OCI-LY3 (cell line): ENCODE results near the gene AMIGO2.
"Not testable (repeated sequence)": the region's sequence is repeated elsewhere in the genome, so short reads cannot be mapped to it uniquely, and the experiment has no call there.

ENCODE experiments used
- H2AFZ ChIP-seq: fragments of 200-600, 300-600 bp; shearing (Covaris generic); 2 replicates; pipeline ENCODE4 v1.6.0; 2014; ENCODE audit warnings: antibody characterized with exemption, low read depth, low read length
- H3K27ac ChIP-seq: fragments of 200-600, 300-600 bp; sonication (generic); 2 replicates; pipeline ENCODE4 v1.5.1; 2014; ENCODE audit warnings: mild to moderate bottlenecking, low read length, moderate library complexity, mixed read lengths
- H3K27me3 ChIP-seq: fragments of 200-600, 300-600 bp; sonication (generic); 2 replicates; pipeline ENCODE4 v1.6.1; 2014; ENCODE audit warnings: low read depth, low read length, mixed read lengths
- H3K36me3 ChIP-seq: fragments of 200-600, 300-600 bp; sonication (generic); replicated peaks from 2 replicates; pipeline ENCODE3; 2014; ENCODE audit warnings: low read depth, low read length, mixed read lengths
- H3K4me1 ChIP-seq: fragments of 300-600, 200-600 bp; sonication (generic); 2 replicates; pipeline ENCODE4 v1.6.1; 2014; ENCODE audit warnings: low read length, mixed read lengths
- H3K4me2 ChIP-seq: fragments of 200-600, 300-600 bp; sonication (generic); 2 replicates; pipeline ENCODE4 v1.6.1; 2014; ENCODE audit warnings: low read length, mixed read lengths
- H3K4me3 ChIP-seq: fragments of 300-600, 200-600 bp; sonication (generic); 2 replicates; pipeline ENCODE4 v1.5.1; 2014; ENCODE audit warnings: antibody characterized with exemption, mild to moderate bottlenecking, low read length, moderate library complexity
- H3K79me2 ChIP-seq: fragments of 300-600, 200-600 bp; shearing (Covaris generic); 2 replicates; pipeline ENCODE4 v1.6.1; 2014; ENCODE audit warnings: mild to moderate bottlenecking, low read length, mixed read lengths
- H3K9ac ChIP-seq: fragments of 300-600, 200-600 bp; shearing (Covaris generic); 2 replicates; pipeline ENCODE4 v1.6.0; 2014; ENCODE audit warnings: mild to moderate bottlenecking, low read length, moderate library complexity
- H3K9me3 ChIP-seq: fragments of 200-600, 300-600 bp; shearing (Covaris generic); 2 replicates; pipeline ENCODE4 v1.6.1; 2014; ENCODE audit warnings: low read length, mixed read lengths; ENCODE audit not compliant: insufficient read depth
- H4K20me1 ChIP-seq: fragments of 200-600, 300-600 bp; sonication (generic); 2 replicates; pipeline ENCODE4 v1.6.1; 2016; ENCODE audit warnings: low read length, mixed read lengths; ENCODE audit not compliant: insufficient read depth
- EZH2phosphoT487 ChIP-seq: fragments of 200-600 bp; shearing (Covaris generic); IDR thresholded peaks from 2 replicates; pipeline ENCODE4 v1.6.1; 2018; ENCODE audit warnings: antibody characterized with exemption, mixed run types, low read depth
- TF ChIP-seq, protein P1 (sequence below): fragments of 200-600, 300-600 bp; sonication (generic); IDR thresholded peaks from 2 replicates; pipeline ENCODE4 v1.5.1; 2014; ENCODE audit warnings: antibody characterized with exemption, low read length, low read depth

Gene AMIGO2

DNA sequence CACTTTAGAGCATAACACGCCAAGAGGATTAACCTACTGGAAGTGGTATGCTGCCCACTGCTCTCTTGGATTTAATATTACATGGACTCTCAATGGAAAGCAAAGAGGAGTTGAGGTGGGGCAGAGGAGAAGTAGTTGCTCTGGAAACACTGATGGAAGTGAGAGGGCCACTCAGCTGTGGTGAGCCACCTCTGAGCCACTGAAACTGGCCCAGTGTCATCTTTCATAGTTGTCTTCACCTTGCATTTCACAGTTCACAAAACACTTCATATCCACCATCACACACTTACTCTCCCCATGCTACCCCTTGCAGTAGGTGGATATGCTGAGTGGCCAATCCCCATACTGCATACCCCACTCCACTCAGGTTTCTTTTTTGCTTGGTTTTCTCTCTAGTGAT is 12.6 kb downstream of the AMIGO2 start:
- H3K4me2 ChIP-seq, result peak overlapping the region; percentile 47
- peak overlapping the region; percentile 34 for H3K4me3 ChIP-seq
- no peaks in the 10 kb centered on the region for H3K79me2 ChIP-seq
- peaks cover 50% of the 10 kb centered on the region for H3K4me1 ChIP-seq
- H3K27me3 ChIP-seq, result no peaks in the 10 kb centered on the region
- H3K36me3 ChIP-seq, result peaks cover 3% of the 10 kb centered on the region
- no peaks in the 10 kb centered on the region for H3K9me3 ChIP-seq
- TF ChIP-seq EZH2phosphoT487, result no peak
- TF ChIP-seq, protein P1, sequence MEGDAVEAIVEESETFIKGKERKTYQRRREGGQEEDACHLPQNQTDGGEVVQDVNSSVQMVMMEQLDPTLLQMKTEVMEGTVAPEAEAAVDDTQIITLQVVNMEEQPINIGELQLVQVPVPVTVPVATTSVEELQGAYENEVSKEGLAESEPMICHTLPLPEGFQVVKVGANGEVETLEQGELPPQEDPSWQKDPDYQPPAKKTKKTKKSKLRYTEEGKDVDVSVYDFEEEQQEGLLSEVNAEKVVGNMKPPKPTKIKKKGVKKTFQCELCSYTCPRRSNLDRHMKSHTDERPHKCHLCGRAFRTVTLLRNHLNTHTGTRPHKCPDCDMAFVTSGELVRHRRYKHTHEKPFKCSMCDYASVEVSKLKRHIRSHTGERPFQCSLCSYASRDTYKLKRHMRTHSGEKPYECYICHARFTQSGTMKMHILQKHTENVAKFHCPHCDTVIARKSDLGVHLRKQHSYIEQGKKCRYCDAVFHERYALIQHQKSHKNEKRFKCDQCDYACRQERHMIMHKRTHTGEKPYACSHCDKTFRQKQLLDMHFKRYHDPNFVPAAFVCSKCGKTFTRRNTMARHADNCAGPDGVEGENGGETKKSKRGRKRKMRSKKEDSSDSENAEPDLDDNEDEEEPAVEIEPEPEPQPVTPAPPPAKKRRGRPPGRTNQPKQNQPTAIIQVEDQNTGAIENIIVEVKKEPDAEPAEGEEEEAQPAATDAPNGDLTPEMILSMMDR, result no peak
- H3K9ac ChIP-seq, result peak overlapping the region; percentile 48
- no peaks in the 10 kb centered on the region for H4K20me1 ChIP-seq
- no peak overlapping the region for H2AFZ ChIP-seq
- H3K27ac ChIP-seq, result peak overlapping the region; percentile 93

DNA sequence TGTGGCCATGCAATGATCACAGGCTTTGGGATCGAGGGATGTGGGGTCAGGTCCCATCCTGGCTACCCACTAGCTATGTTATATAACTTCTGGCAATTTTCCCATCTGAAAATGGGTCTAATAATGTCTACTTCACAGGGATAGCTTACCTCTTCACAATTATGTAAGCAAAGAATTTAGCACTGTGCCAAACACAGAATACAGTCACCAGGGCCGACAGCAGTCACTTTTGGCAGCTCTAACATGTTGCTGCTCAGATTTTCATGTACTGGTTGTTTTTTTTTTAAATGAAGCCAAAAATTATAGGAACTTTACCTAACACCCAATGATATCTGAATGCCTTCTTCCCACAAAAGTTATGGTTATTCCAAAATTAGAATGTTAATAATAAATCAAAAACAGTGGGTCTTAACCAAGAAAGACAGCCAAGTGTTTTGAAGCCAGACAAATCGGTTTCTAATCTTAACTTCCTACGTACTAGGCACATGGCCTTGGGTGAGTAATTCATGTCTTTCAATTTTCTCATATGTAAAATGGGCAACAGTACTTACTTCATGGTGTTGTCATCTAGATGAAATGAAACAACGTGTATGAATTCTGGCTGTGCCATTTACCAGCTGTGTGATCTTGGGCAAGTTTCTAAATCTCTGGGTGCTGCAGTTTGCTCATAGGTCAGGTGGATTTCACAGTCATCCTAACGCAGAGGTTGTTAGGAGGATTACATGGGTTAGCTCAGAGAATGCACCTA is 13.3 kb downstream of the AMIGO2 start:
- no peaks in the 10 kb centered on the region for H3K9me3 ChIP-seq

DNA sequence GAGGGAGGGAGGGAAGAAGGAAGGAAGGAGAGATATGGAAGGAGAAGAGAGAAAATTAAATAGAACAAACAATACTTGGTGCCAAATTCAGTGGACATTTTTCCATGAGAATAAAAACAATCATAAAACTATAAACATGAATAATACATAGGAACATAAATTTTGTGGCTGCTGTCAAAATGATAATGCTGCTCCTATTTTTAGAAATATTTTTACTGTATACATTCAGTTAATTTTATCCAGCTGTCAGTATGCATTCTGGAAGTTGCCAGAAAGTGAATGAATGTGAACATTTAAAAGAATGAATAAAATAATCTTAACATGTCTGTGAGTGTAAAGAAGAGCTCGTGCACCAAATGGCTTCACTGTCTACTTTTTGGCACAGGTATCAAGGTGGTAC is 14.2 kb downstream of the AMIGO2 start:
- Histone ChIP-seq H3K27ac (peak overlapping the region; percentile 93), H3K4me2 (no peak overlapping the region; the same call in 1 of the 2 replicates), H2AFZ (no peak overlapping the region), H3K9me3 (no peaks in the 10 kb centered on the region), H3K27me3 (no peaks in the 10 kb centered on the region), H4K20me1 (no peaks in the 10 kb centered on the region), H3K9ac (peak overlapping the region; percentile 55; the same call in 1 of the 2 replicates), H3K79me2 (no peaks in the 10 kb centered on the region), H3K36me3 (peaks cover 3% of the 10 kb centered on the region), H3K4me3 (no peak overlapping the region), H3K4me1 (peaks cover 45% of the 10 kb centered on the region)
- no peak for TF ChIP-seq EZH2phosphoT487
- TF ChIP-seq, protein P1, result no peak

More for the DNA sequence above, 13.3 kb downstream of the AMIGO2 start:
- H3K4me1 ChIP-seq, result peaks cover 50% of the 10 kb centered on the region
- H3K4me2 ChIP-seq, result peak overlapping the region; percentile 47
- H3K79me2 ChIP-seq, result no peaks in the 10 kb centered on the region
- H2AFZ ChIP-seq, result no peak overlapping the region
- no peaks in the 10 kb centered on the region for H4K20me1 ChIP-seq
- peak overlapping the region; percentile 55 for H3K9ac ChIP-seq
- H3K27ac ChIP-seq, result peak overlapping the region; percentile 93
- peak overlapping the region; percentile 34 for H3K4me3 ChIP-seq
- no peaks in the 10 kb centered on the region for H3K27me3 ChIP-seq
- TF ChIP-seq EZH2phosphoT487, result no peak
- TF ChIP-seq, protein P1, result no peak
- peaks cover 3% of the 10 kb centered on the region for H3K36me3 ChIP-seq

DNA sequence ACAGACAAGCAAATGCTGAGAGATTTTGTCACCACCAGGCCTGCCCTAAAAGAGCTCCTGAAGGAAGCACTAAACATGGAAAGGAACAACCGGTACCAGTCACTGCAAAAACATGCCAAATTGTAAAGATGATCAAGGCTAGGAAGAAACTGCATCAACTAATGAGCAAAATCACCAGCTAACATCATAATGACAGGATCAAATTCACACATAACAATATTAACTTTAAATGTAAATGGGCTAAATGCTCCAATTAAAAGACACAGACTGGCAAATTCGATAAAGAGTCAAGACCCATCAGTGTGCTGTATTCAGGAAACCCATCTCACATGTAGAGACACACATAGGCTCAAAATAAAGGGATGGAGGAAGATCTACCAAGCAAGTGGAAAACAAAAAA is 21.1 kb downstream of the AMIGO2 start:
- H3K4me1 ChIP-seq, result peaks cover 31% of the 10 kb centered on the region
- H3K79me2 ChIP-seq, H3K9ac ChIP-seq, H2AFZ ChIP-seq, H3K9me3 ChIP-seq, H4K20me1 ChIP-seq, H3K4me2 ChIP-seq, H3K4me3 ChIP-seq, H3K36me3 ChIP-seq, H3K27me3 ChIP-seq, H3K27ac ChIP-seq: not testable (repeated sequence)

DNA sequence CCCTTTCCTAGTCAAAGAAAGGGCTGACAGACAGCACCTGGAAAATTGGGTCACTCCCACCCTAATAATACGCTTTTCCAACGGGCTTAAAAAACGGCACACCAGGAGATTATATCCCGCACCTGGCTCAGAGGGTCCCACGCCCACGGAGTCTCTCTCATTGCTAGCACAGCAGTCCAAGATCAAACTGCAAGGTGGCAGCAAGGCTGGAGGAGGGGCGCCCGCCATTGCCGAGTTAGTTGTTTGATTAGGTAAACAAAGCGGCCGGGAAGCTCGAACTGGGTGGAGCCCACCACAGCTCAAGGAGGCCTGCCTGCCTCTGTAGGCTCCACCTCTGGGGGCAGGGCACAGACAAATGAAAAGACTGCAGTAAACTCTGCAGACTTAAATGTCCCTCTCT is 22.8 kb downstream of the AMIGO2 start:
- not testable (repeated sequence) for H4K20me1 ChIP-seq, H3K9me3 ChIP-seq, H3K4me2 ChIP-seq, H3K9ac ChIP-seq, H3K36me3 ChIP-seq, H3K4me3 ChIP-seq, H3K27me3 ChIP-seq, H3K79me2 ChIP-seq, H3K27ac ChIP-seq, H2AFZ ChIP-seq
- peaks cover 45% of the 10 kb centered on the region for H3K4me1 ChIP-seq

DNA sequence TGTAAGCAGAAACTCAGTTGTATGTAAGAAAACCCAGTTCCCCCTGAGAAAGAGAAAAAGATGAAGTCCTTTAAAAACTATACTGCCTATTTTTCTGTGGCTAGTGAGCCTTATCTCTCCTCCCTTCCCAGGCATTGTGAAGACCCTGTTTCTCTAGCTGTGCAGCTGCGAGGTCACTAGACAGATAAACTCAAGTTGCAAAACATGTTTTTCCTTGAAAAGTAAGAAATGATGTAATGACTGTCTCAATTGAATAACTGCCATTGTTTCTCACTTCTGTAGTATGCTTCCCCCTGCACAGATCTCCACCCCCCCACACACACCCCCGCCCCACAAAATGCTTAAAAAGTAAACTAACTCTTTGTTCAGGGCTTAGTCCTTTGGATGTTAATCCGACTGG is 23.9 kb downstream of the AMIGO2 start:
- Histone ChIP-seq H3K4me1 (peaks cover 56% of the 10 kb centered on the region), H3K4me2 (peak overlapping the region; percentile 75; the same call in 1 of the 2 replicates), H3K9ac (peak overlapping the region; percentile 43; the same call in 1 of the 2 replicates)
- not testable (repeated sequence) for H3K36me3 ChIP-seq, H3K4me3 ChIP-seq, H3K79me2 ChIP-seq, H2AFZ ChIP-seq, H3K27me3 ChIP-seq, H3K27ac ChIP-seq, H4K20me1 ChIP-seq, H3K9me3 ChIP-seq
